SU-DHL-6 (cell line): ENCODE data around the gene CCDC198.

Source experiments
- CTCF ChIP-seq: fragments of 200-600 bp; sonication (generic); IDR thresholded peaks from one replicate; pipeline ENCODE4 v1.5.1; 2017; ENCODE audit warnings: antibody characterized with exemption, mild to moderate bottlenecking, low read length, moderate library complexity; ENCODE audit not compliant: insufficient read depth, poor library complexity, severe bottlenecking
- EZH2phosphoT487 ChIP-seq: fragments of 200-600 bp; sonication (generic), shearing (Covaris generic); conservative IDR thresholded peaks from 2 replicates; pipeline ENCODE4 v1.6.1; 2018; ENCODE audit warnings: mild to moderate bottlenecking, antibody characterized with exemption, low read length, moderate library complexity, mixed read lengths

DNA sequence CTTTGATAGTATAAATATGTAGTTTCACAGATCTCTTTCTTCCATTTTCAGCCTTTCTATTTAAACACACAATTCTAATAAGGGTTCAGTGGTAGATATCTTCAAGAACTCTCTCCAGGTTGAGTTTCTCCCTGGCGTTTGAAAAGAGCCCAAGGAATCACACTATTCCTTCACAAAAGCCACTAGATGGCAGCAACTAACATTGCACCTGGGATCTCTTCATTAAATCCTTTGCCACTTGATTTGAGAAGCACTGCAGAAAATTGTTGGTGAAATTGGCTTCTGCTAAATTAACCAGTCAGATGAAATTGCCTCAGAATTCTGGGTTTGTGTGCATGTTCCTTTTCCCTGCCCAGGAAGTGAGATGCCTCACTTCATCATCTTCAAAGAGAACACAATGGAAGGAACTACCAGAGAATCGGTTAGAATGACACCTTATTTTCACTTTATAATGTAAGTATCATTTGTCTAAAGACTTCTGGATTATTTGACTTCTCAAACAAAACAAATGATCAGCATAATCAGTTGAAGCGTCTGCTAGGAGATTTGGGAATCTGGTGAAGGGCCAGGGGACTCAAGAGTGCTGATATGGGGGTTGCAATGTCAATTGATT is 6.8 kb downstream of the CCDC198 start:
- TF ChIP-seq CTCF (peak; percentile 49), EZH2phosphoT487 (no peak)
